Smooth muscle cell (in vitro differentiated cells): ENCODE results near the gene SLC5A11. TPM values are rescaled to one million over a fixed set of nuclear protein-coding genes. Genes with fewer than 3 reads are reported as not detected.

ENCODE experiments used
- DNase-seq: peaks from one replicate; lab custom pipeline; 2025; ENCODE audit not compliant: unreplicated experiment; lab: John Stamatoyannopoulos, UW
- H2AFZ ChIP-seq: fragments of 200-600 bp; sonication (generic); 2 replicates; pipeline ENCODE4 v1.6.0; 2016; ENCODE audit warnings: antibody characterized with exemption, low read depth, mild to moderate bottlenecking
- H3F3A ChIP-seq: fragments of 200-600 bp; sonication (generic); 2 replicates; pipeline ENCODE4 v1.6.0; 2017; ENCODE audit warnings: antibody characterized with exemption, low read depth
- H3K27ac ChIP-seq: fragments of 200-600 bp; sonication (generic); 2 replicates; pipeline ENCODE4 v1.5.1; 2016; ENCODE audit warnings: low read depth, mild to moderate bottlenecking
- H3K27me3 ChIP-seq: fragments of 200-600 bp; sonication (generic); 2 replicates; pipeline ENCODE4 v1.6.1; 2016; ENCODE audit warnings: low read depth, mild to moderate bottlenecking
- H3K36me3 ChIP-seq: fragments of 200-600 bp; sonication (generic); 2 replicates; pipeline ENCODE4 v1.5.1; 2016; ENCODE audit warnings: low read depth
- H3K4me1 ChIP-seq: fragments of 200-600 bp; sonication (generic); 2 replicates; pipeline ENCODE4 v1.5.1; 2016; ENCODE audit warnings: low read depth
- H3K4me2 ChIP-seq: fragments of 200-600 bp; sonication (generic); 2 replicates; pipeline ENCODE4 v1.6.0; 2016; ENCODE audit warnings: mild to moderate bottlenecking
- H3K4me3 ChIP-seq: fragments of 200-600 bp; sonication (generic); 2 replicates; pipeline ENCODE4 v1.5.1; 2016; ENCODE audit warnings: mild to moderate bottlenecking
- H3K79me2 ChIP-seq: fragments of 200-600 bp; sonication (generic); 2 replicates; pipeline ENCODE4 v1.6.0; 2016; ENCODE audit warnings: low read depth, mild to moderate bottlenecking
- H3K9ac ChIP-seq: fragments of 200-600 bp; sonication (generic); 2 replicates; pipeline ENCODE4 v1.6.0; 2016; ENCODE audit warnings: low read depth
- H3K9me3 ChIP-seq: fragments of 200-600 bp; sonication (generic); replicated peaks from 2 replicates; pipeline ENCODE4 v1.5.1; 2016; ENCODE audit warnings: low read depth
- H4K20me1 ChIP-seq: fragments of 200-600 bp; sonication (generic); 2 replicates; pipeline ENCODE4 v1.6.0; 2016; ENCODE audit warnings: low read depth
- WGBS: methylation state at CpG from one replicate; pipeline ENCODE4 v1.1.7; 2016; ENCODE audit warnings: low lambda C conversion rate; 5-methylcytosine and 5-hydroxymethylcytosine counted together
- polyA plus RNA-seq: library from polyadenylated mRNA; unstranded; fragments of >200 nt; fragmentation: Nextera tagmentation; extraction: Ambion mirVana; gene quantifications from 2 replicates; pipeline ENCODE4 v1.2.1, GENCODE V29; 2016
- total RNA-seq: library from RNA; depleted of rRNA; stranded (reverse); fragments of >200 nt; gene quantifications from 2 replicates; pipeline ENCODE4 v1.2.3, GENCODE V29; 2014
- TF ChIP-seq, protein P1 (sequence below): fragments of 200-600 bp; sonication (generic); IDR thresholded peaks from 2 replicates; pipeline ENCODE4 v1.5.1; 2017; ENCODE audit warnings: borderline replicate concordance, mild to moderate bottlenecking, antibody characterized with exemption; ENCODE audit not compliant: insufficient read depth, poor library complexity, severe bottlenecking

The SLC5A11 gene
- total and polyA plus RNA-seq, 2 experiments from 2014 or later = not detected

- no peak for DNase-seq
- Histone ChIP-seq H3F3A (no peaks in the 10 kb centered on the region), H3K4me3 (no peak overlapping the region), H3K9ac (no peak overlapping the region), H3K36me3 (no peaks in the 10 kb centered on the region), H3K27ac (no peak overlapping the region), H2AFZ (no peak overlapping the region), H3K27me3 (no peaks in the 10 kb centered on the region), H4K20me1 (peaks cover 5% of the 10 kb centered on the region), H3K4me2 (no peak overlapping the region), H3K79me2 (no peaks in the 10 kb centered on the region), H3K4me1 (no peaks in the 10 kb centered on the region), H3K9me3 (no peaks in the 10 kb centered on the region)
- TF ChIP-seq, protein P1, sequence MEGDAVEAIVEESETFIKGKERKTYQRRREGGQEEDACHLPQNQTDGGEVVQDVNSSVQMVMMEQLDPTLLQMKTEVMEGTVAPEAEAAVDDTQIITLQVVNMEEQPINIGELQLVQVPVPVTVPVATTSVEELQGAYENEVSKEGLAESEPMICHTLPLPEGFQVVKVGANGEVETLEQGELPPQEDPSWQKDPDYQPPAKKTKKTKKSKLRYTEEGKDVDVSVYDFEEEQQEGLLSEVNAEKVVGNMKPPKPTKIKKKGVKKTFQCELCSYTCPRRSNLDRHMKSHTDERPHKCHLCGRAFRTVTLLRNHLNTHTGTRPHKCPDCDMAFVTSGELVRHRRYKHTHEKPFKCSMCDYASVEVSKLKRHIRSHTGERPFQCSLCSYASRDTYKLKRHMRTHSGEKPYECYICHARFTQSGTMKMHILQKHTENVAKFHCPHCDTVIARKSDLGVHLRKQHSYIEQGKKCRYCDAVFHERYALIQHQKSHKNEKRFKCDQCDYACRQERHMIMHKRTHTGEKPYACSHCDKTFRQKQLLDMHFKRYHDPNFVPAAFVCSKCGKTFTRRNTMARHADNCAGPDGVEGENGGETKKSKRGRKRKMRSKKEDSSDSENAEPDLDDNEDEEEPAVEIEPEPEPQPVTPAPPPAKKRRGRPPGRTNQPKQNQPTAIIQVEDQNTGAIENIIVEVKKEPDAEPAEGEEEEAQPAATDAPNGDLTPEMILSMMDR = no peak
- 95% methylated on average over 8 of the region's 8 CpGs for WGBS
Measured at GRCh38 chr16:24921229-24921628, 75.5 kb downstream of the SLC5A11 start.

DNA sequence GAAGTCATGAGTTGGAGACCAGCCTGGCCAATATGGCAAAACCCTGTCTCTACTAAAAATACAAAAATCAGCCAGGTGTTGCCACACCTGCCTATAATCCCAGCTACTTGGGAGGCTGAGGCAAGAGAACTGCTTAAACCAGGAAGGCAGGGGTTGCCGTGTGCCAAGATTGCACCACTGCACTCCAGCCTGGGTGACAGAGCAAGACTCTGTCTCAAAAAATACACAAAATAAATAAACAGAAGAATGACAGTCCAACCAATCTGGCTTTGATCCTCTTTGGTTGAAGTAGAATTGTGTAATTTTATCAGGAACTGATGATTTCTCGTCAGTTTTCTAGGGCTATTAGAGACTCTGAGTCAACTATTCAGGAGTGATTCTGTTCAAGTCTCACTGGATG lies 79.4 kb downstream of the SLC5A11 start:
- Histone ChIP-seq H3K9me3 (no peaks in the 10 kb centered on the region), H3K27me3 (no peaks in the 10 kb centered on the region), H3K4me2 (no peak overlapping the region), H3K4me1 (no peaks in the 10 kb centered on the region), H3K27ac (no peak overlapping the region), H3K79me2 (no peaks in the 10 kb centered on the region), H3K4me3 (no peak overlapping the region), H3K36me3 (peaks cover 2% of the 10 kb centered on the region), H3F3A (no peaks in the 10 kb centered on the region), H2AFZ (no peak overlapping the region), H3K9ac (no peak overlapping the region), H4K20me1 (peaks cover 12% of the 10 kb centered on the region)
- TF ChIP-seq, protein P1 = no peak
- DNase-seq = no peak
- WGBS = 94% methylated on average over 2 of the region's 2 CpGs

- Histone ChIP-seq H3K9ac (no peak overlapping the region), H3K79me2 (no peaks in the 10 kb centered on the region), H2AFZ (no peak overlapping the region), H3K27me3 (no peaks in the 10 kb centered on the region), H3K27ac (no peak overlapping the region), H3F3A (no peaks in the 10 kb centered on the region), H3K9me3 (no peaks in the 10 kb centered on the region), H3K4me3 (no peak overlapping the region), H4K20me1 (peaks cover 7% of the 10 kb centered on the region), H3K4me1 (no peaks in the 10 kb centered on the region), H3K4me2 (no peak overlapping the region), H3K36me3 (peaks cover 5% of the 10 kb centered on the region)
- DNase-seq = no peak
- TF ChIP-seq, protein P1 = no peak
- WGBS = 93% methylated on average over 5 of the region's 5 CpGs
Measured at GRCh38 chr16:24929409-24929808, 83.6 kb downstream of the SLC5A11 start.

DNA sequence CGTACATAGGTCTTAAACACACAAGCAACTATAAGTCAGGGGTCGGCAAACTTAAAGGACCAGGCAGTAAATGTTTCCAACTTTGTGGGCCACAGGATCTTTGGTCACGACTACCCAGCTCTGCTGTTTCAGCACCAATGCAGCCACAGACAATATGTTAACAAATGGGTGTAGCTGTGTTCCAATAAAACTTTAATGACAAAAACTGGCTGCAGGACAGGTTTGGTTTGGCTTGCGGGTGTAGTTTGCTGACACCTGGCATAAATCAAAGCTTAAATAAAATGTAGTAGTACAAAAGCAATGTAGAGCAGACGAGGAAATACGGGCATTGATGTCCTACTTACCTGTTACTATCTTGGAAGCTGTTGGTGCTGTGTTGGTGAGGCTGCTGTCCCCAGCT lies 84.7 kb downstream of the SLC5A11 start:
- 93% methylated on average over 6 of the region's 6 CpGs for whole genome bisulfite sequencing
- H3K4me1 ChIP-seq = no peaks in the 10 kb centered on the region

More for the DNA sequence above, 84.7 kb downstream of the SLC5A11 start:
- H3K4me2 ChIP-seq = no peak overlapping the region
- H2AFZ ChIP-seq = no peak overlapping the region
- H3K79me2 ChIP-seq = no peaks in the 10 kb centered on the region
- H3K27me3 ChIP-seq = no peaks in the 10 kb centered on the region
- H3K27ac ChIP-seq = no peak overlapping the region
- TF ChIP-seq, protein P1 = no peak
- H3F3A ChIP-seq = no peaks in the 10 kb centered on the region
- no peaks in the 10 kb centered on the region for H3K9me3 ChIP-seq
- peaks cover 8% of the 10 kb centered on the region for H3K36me3 ChIP-seq
- H3K9ac ChIP-seq = no peak overlapping the region
- H4K20me1 ChIP-seq = peaks cover 7% of the 10 kb centered on the region
- DNase-seq = no peak
- no peak overlapping the region for H3K4me3 ChIP-seq
